BJ (cell line): ENCODE measurements around the gene DTNA. TPM values are rescaled to one million over a fixed set of nuclear protein-coding genes. Genes with fewer than 3 reads are reported as not detected.
A peak's percentile ranks its signal among the peaks of the same experiment; 100 is the strongest.
"Not testable (repeated sequence)": the region's sequence is repeated elsewhere in the genome, so short reads cannot be mapped to it uniquely, and the experiment has no call there.

ENCODE experiments used
- CTCF ChIA-PET: fragments of 350-600 bp; formaldehyde crosslinking; extraction: SDS; loops from one replicate; lab custom pipeline; 2021; ENCODE audit warnings: antibody characterized with exemption, inconsistent platforms; lab: Yijun Ruan, JAX
- POLR2A ChIA-PET: fragments of 300-600 bp; sonication (Branson Sonifier 250); formaldehyde crosslinking; extraction: SDS; loops from one replicate; lab custom pipeline; 2021; ENCODE audit warnings: antibody characterized with exemption; lab: Charles Lee
- DNase-seq: peaks from one replicate; pipeline ENCODE4 v3.0.0-alpha.2; 2011; ENCODE audit warnings: low read depth
- H3K27me3 ChIP-seq: 2 replicates; pipeline ENCODE4 v1.6.0; 2011; ENCODE audit warnings: low read length; ENCODE audit not compliant: control insufficient read depth, insufficient read depth
- H3K36me3 ChIP-seq: 2 replicates; pipeline ENCODE4 v1.5.1; 2011; ENCODE audit warnings: low read length; ENCODE audit not compliant: control insufficient read depth, insufficient read depth
- H3K4me3 ChIP-seq: 2 replicates; pipeline ENCODE4 v1.5.1; 2011; ENCODE audit warnings: low read depth, mild to moderate bottlenecking, control low read depth, low read length
- CTCF ChIP-seq: IDR thresholded peaks from 2 replicates; pipeline ENCODE4 v1.5.1; 2011; ENCODE audit warnings: low read depth, mild to moderate bottlenecking, control low read depth, inconsistent platforms, low read length, moderate library complexity; ENCODE audit not compliant: insufficient read depth
- polyA minus RNA-seq: library from RNA; depleted of rRNA, polyadenylated mRNA; stranded (reverse); fragments of >200 nt; gene quantifications from 2 replicates; pipeline ENCODE4 v1.2.3, GENCODE V29; 2011; rRNA and poly(A)+ RNA removed
- polyA plus RNA-seq: library from polyadenylated mRNA; depleted of rRNA; stranded (reverse); fragments of >200 nt; gene quantifications from 2 replicates; pipeline ENCODE4 v1.2.3, GENCODE V29; 2011; rRNA removed

Gene DTNA
- polyA plus RNA-seq (4.9 and 5.5 TPM in 2 replicates), polyA minus RNA-seq (3.9 and 8.2 TPM in 2 replicates)

- CTCF ChIA-PET: interaction anchor here (0.6 to 6.9 kb wide), 9 partner anchors 11 to 1880 kb away, joined by 3 to 53 read pairs (median 4); no protein-coding TSS in a partner anchor
- no peaks in the 10 kb centered on the region for H3K27me3 ChIP-seq
- peak; percentile 90 for DNase-seq
- POLR2A ChIA-PET: interaction anchor here (0.8 kb wide), 1 partner anchor 12 kb away, joined by 3 read pairs; no protein-coding TSS in a partner anchor
- H3K36me3 ChIP-seq: no peaks in the 10 kb centered on the region
- TF ChIP-seq CTCF: no peak
- H3K4me3 ChIP-seq: peak within 1 kb of the TSS; percentile 23
Observed at GRCh38 chr18:34709750-34710441, at the start of gene DTNA. Gene DTNA (plus strand): TSS chr18:34710298. CDS start chr18:34755977, 45,679 bp downstream.

DNA sequence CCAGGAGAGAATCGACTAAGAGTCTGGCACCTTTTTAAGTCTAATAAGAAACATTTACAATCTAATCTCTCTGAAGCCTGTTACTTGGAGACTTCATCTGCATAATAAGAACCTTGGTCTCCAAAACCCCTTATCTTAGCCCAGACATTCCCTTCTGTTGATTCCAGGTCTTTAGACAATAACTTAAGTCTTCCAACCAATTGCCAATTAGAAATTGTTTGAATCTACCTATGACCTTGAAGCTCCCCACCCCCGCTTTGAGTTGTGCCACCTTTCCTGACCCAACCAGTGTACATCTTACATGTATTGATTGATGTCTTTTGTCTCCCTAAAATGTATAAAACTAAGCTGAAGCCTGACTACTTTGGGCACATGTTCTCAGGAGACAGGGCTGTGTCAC, 49.5 kb upstream of the DTNA start:
- ChIA-PET CTCF (interaction anchor here (0.9 to 6.5 kb wide), 31 partner anchors 9 to 149 kb away, joined by 3 to 180 read pairs (median 7); partner anchors contain the start of gene DTNA), POLR2A (no interaction called here)
- TF ChIP-seq CTCF: no peak
- H3K27me3 ChIP-seq: no peaks in the 10 kb centered on the region
- DNase-seq: no peak
- no peak overlapping the region for H3K4me3 ChIP-seq
- no peaks in the 10 kb centered on the region for H3K36me3 ChIP-seq

- TF ChIP-seq CTCF: peak; percentile 83
- Histone ChIP-seq H3K4me3 (no peak overlapping the region), H3K27me3 (no peaks in the 10 kb centered on the region), H3K36me3 (no peaks in the 10 kb centered on the region)
- ChIA-PET POLR2A (no interaction called here), CTCF (interaction anchor here (0.6 to 6.5 kb wide), 51 partner anchors 9 to 1090 kb away, joined by 3 to 180 read pairs (median 5); partner anchors contain the start of gene DTNA)
- DNase-seq: no peak
Observed at GRCh38 chr18:34661464-34662087, 48.5 kb upstream of the DTNA start.

DNA sequence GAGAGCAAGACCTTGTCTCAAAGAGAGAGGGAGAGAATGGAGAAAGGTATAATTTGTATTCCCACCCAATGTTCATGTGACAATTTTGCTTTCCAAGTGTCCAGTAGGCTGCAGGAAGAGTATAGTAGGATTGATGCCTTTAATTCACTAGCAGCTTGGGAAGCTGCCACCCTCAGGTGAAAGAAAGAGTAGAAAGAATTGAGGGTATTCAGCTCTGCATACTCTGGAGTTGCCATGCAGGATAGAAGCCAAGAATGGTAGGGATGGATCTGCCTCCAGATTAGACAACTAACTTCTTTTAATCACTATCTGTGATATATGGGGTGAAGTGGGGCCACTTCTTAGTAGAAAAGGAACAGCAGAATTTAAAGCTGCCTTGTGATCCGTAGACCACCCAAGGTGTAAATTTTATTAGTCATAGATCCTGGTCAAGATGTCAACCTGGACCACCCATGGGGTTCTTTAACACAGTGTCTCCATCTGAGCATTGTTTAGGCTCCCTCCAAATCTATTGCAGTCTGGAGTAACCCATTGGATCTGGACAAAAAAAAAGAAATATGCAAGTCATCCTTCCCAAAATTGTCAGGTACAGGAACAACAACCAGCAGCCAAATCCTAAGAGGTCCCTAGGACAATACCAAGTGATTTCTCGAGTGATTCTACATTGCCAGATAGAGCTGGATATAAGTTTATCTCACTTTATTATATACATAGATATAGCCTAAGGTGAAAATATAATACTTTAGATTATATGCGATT, 33.1 kb upstream of the DTNA start:
- no peak for DNase-seq
- POLR2A ChIA-PET: no interaction called here
- H3K27me3 ChIP-seq: no peaks in the 10 kb centered on the region; the same call in 1 of the 2 replicates
- no peaks in the 10 kb centered on the region for H3K36me3 ChIP-seq
- no peak overlapping the region for H3K4me3 ChIP-seq
- CTCF ChIA-PET: interaction anchor here (1.3 to 6.3 kb wide), 2 partner anchors 15 to 32 kb away, joined by 3 to 54 read pairs; no protein-coding TSS in a partner anchor
- no peak for TF ChIP-seq CTCF

DNA sequence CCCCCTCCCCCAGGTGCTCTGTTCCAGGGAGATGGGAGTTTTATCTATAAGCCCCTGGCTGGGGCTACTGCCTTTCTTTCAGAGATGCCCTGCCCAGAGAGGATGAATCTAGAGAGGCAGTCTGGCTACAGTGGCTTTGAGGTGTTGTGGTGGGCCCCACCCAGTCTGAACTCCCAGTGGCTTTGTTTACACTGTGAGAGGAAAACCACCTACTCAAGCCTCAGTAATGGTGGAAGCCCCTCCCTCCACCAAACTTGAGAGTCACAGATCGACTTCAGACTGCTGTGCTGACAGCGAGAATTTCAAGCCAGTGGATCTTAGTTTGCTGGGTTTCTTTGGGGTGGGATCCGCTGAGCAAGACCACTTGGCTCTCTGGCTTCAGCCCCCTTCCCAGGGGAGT, 20.3 kb upstream of the DTNA start:
- H3K27me3 ChIP-seq, H3K4me3 ChIP-seq, H3K36me3 ChIP-seq, DNase-seq, POLR2A ChIA-PET: not testable (repeated sequence)
- CTCF ChIA-PET: interaction anchor here (2.5 kb wide), 1 partner anchor 28 kb away, joined by 12 read pairs; no protein-coding TSS in a partner anchor
